Stimulated activated CD4-positive, alpha-beta T cell treated with anti-CD3 and anti-CD28 coated beads, Interleukin-12 subunit alpha, Interleukin-12 subunit beta, amount 100 ng/mL, for 24 hours (primary cell): ENCODE results near the gene FXYD5.
"Not testable (repeated sequence)": the region's sequence is repeated elsewhere in the genome, so short reads cannot be mapped to it uniquely, and the experiment has no call there.

ENCODE experiments used
- DNase-seq, 2 experiments: peaks; one replicate each; pipeline ENCODE4 v3.0.0-alpha.2; 2020; ENCODE audit warnings: low read depth in 2 of 2

Gene FXYD5

DNA sequence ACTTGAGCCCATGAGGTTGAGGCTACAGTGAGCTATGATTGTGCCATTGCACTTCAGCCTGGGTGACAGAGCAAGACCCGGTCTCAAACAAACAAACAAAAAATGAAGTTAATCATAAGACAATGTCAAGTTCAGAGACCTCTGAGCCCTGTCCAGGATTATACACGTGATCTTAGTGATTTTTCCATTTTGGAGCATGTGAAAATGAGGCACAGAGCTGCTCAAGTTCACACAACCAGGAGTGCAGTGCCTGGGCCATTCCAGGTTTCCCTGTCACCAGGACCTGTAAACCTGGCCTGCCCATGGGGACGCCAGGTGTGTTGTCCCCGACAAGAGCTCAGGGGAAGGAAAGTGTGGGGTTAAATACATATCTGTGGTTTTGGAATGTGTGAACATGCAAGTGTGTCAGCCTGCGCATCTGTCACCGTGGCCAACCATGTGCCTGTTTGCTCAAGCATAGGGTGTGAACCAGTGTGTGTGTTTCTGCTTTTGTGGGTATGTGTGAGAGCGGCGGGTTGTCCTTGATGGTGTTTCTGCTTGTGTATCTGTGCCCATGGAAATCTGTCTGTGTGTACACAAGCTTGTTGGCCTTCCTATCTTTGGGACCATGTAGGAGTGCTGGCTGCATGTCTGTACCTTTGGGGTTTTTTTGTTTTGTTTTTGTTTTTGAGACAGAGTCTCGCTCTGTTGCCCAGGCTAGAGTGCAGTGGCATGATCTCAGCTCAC lies 17.4 kb upstream of the FXYD5 start:
- no peak for DNase-seq

DNA sequence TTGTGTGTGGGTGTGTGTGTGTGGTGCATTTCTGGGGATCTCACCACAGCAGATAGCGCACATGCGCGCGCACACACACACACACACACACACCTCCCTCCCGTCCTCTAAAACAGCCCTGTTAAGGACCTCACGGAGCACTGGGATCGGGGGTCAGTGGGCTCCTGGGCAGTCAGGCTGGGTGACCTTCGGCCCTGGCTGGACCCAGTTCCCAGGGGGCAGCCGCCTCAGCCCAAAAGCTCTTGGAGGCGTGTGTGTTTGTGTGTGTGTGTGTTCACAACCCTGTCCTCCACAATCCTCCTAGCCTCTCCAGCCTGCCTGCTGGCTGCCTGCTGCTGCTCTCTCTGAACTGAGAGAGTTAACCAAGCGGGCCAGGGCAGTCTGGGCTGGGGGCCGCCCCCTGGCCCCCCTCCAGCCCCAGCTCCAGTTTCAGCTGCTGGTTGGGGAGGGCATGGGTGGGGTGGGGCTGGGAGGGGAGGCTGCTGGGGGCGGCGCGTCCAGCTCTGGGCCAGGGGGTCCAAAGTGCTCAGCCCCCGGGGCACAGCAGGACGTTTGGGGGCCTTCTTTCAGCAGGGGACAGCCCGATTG lies 16.1 kb upstream of the FXYD5 start, which contains the start of gene FXYD1:
FXYD1 (plus strand) TSS at position 520 of the 588 bp plus-strand sequence. CDS start 1,256 bp downstream, outside the sequence.
- no peak for DNase-seq

DNA sequence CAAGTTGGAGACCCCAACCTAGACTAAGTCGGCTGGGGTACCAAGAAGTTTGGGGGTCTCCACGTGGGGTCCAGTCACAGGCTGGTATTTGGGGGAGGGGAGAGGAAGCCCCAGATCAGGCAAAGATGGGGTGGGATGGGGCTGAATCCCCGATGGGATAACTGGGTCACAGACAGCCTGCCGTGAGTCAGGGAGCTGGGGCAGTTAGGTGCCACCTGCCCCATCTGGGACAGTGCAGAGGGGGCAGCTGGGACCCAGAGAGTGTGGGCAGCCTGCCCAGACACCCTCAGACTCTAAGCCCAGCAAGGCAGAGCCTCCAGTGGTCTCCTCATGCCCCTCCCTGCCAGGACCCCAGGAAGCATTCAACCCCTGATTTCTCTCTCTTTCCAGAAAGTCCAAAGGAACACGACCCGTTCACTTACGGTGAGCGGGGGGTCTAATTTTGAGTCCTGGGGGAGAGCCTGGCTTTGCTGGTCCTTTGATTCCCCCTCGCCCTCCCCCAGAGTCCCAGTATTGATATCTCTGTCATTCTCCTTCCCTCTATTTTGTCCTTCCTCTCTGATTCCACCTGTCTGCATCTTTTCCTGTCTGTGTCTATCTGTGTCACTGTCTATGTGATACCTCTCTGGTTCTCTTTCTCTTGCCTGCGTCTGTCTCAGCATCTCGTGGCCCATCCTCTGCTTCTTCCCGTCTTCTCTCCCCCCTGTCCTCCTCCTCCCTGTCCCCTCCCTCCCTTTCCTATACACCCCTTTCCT lies 14.2 kb upstream of the FXYD5 start:
- DNase-seq, result no peak

DNA sequence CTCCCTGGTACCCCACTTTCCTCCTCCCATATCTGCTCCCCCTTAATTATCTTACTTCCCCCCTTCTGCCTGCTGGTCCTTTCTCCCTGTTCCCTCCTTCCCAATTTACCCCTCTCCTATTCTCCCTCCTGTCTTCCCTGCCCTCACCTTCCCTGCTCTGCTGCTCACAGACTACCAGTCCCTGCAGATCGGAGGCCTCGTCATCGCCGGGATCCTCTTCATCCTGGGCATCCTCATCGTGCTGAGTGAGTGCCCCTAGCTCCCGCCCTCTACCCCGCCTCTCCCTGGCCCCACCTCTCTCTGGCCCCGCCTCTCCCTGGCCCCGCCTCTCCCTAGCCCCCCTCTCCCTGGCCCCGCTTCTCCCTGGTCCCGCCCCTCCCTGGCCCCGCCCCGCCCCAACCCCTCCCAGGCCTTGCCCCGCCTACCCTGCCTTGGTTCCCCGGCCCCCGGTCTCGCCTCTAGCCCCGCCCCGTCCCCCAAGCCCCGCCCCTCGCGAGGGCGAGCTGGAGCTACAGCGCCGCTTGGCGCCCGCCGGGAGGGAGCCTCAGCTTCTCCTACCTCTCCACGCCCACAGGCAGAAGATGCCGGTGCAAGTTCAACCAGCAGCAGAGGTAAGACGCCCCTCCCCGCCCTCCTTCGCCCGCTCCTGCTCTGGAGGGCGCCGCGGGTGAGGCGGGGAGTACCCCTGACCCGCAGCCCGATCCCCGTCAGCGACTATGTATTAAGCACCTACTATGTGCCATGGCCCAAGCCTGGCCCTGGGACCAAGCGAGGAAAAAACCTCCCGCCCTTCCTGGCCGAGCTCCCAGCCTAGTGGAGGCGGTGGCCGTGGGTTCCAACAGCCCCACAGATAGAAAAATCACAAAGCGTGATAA lies 13.3 kb upstream of the FXYD5 start:
- DNase-seq, result peak; percentile 92 to 99

DNA sequence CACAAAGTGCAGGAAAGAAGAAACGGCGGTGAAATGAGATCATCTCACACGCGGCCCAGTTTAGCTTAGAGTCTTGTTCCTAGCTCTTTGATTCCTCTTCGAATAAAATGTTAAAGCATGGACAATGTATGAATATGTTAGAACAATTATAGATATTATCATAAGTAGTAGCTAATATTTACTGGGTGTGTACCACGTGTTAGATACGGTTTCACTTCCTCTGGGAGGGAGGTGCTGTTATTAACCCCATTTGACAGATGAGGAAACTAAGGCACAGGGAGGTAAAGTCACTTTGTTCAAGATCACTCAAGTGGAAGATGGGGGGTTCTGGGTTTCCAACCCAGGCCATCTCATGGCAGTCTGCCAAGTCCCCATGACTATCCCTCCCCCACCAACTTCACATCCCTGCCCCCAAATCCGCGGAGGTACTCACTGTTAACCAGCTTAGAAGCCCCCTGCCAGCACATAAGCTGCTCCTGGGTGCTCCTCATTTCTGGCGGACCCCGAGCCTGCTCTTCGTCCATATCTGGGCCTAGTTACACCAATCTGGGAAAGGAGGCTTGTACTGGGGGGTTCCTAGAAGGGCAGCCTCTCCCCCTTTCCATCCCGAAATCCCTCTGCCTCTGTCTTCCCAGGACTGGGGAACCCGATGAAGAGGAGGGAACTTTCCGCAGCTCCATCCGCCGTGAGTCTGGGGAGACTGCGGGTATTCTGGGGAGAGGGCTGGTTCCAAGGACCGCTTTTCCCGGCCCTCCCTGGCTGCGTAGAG lies 12.5 kb upstream of the FXYD5 start:
- DNase-seq, result no peak

DNA sequence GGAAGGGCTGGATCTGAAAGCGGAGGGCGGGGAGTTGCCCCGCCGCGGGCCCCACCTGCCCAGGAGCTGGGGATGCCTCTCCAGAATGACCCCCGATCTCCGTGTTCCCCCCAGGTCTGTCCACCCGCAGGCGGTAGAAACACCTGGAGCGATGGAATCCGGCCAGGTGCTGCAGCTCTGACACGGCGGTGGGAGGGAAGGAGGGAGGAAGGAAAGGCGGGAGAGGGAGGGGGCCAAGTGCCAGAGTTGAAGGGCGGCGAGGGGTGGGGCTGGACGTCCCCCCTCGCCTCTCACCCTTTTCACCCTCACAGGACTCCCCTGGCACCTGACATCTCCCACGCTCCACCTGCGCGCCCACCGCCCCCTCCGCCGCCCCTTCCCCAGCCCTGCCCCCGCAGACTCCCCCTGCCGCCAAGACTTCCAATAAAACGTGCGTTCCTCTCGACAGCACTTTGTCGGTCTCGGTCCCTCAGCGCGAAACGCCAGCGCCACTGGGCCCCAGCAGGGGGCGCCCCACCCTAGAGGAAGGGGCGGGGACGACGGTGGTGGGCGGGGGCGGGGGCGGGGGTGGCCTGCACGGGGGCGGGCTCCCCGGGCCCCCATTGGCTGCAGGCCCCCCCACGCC lies 11.8 kb upstream of the FXYD5 start:
- DNase-seq, result peak; percentile 38 to 63

DNA sequence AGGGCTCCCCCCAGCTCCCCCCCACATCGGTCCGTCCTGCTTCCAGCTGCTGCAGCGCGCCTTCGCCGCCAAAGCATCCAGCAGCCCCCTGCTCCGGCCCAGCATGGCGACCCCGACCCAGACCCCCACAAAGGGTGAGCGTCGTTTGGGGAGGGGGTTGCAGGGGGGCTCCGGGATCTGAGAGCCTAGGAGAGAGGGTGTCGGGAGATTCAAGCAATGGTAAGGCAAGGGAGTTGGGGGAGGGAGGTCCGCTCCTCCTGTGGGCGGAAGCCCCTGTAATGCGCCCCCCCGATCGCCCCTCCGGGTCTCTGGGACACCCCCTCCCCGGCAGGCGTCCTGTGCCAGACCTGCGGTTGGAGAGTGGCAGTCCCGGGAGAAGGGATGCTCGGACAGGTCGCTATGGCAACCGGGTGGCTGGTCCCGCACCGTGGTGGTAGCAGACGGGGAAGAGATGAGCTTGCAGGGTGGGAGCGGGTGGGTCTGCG lies 11.3 kb upstream of the FXYD5 start, which contains the start of gene FXYD7:
FXYD7 (plus strand) TSS at position 25 of the 485 bp plus-strand sequence; CDS start at position 104, 79 bp downstream.
- DNase-seq, result no peak

DNA sequence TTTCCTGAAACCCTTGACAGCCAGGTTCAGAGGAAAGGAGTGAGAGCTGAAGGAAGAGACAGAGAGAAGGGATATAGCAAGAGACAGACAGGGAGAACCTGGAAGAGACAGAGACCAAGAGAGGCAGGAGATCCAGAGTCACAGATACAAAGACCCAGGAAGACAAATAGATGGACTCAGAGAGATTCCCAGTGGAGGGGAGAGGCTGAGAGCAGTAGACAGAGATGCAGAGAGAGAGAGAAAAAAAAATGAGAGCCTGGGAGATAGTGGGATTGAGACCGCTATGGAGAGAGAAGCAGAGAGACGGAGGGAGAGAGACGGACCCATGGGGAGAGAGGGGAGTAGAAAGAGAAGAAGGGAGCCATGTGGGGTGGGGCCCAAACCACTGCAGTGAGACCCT lies 10.7 kb upstream of the FXYD5 start:
- DNase-seq, result no peak

DNA sequence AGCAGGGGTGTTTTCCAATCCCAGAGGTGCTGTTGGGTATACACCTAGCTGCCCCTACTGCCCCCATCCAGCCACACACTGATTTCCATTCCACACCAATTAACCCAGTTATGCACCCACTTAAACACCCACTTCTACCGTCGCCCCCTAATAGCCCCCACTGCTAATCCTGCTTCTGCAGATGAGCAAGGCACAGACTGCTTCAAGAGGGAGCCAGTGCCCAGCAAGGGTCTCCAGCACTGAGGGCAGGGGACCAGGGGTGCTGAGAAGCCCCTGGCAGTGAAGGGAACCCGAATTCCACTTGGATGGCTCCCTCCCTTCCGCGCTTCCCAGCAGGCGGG lies 10.3 kb upstream of the FXYD5 start:
- DNase-seq, result no peak

DNA sequence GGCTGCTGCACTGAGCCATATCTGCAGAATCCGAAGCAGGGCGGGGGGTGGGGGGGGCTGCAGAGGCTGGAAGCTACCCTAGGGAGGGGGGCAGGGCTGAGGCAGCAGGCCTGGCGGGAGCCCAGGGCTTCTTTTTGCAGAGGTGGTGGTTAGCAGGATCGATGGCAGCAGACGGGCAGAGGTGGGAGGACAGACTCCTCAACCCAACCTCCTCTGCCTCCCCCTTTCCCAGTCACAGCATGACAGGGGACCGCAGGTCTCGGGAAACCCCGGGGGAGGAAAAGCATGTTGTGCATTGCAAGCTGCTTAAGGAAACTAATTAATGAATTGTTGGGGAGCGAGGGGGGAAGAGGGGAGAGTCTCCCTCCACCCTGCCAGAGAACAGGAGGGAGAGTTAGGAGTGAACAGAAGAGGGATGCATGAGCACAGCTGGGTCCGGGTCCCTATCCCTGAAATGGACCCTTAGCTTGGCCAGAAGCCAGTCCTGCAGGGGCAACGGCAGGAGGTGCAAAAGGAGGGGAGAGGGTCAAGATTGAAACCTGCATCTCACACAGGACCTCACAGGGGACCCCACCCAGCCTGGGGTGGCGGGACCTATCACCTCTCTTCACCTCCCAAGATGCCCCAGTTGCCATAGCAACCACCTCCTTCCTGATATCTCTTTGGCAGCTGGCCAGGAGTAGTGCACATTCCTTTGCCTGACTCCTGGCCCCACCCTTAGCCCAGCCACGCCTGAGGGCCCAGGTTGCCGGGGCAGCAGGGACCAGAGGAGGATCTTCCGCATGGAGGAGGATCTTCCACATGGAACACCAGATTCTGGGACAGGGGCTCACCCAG lies 9.7 kb upstream of the FXYD5 start:
- no peak for DNase-seq

DNA sequence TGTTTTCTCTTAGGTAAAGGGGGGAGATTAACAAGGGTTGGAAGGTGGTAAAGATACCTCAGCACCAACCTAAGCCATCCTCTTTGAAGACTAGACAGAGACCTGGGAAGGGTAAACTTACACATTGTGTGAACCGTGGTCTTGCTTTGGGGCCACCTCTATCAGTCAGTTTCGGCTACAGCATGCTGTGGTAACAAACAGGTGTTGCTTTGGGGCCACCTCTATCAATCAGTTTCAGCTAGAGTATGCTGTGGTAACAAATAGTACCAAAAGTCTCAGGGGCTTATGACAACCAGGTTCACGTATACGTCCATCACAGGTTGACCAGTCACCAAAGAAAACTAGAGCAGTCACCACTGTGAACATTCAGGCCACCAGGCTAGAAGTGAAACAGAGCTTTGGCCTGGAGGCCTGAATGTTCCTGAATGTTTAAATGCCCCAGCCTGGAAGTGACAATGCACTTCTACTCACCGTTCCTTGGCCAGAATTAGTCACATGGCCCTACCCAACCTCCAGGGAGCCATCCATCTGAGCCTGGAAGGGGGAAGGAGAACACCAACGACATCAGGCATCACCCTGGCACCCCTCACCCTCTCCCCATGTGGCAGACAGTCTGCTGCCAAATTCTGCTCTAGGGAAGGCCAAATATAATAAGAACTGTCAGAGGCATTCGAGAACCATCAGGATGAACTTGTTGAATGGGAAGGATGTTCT lies 7.6 kb upstream of the FXYD5 start:
- DNase-seq, result no peak

DNA sequence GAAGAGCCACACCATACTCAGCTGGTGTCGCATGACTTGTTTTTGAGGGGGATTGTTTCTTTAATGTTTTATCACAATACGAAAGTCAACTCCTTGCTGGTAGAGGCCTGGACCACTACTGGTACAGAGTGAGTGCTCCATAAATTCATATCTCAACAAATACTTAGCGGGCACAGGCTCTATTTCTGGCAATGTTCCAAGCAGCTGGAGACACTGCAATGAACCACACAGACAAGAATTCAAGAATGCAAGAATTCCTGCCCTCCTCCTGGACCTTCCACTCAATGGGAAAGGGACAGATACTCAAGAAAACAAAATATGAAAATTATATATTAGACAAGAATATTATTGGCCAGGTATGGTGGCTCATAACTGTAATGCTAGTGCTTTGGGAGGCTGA lies 5.1 kb upstream of the FXYD5 start:
- DNase-seq, result no peak

DNA sequence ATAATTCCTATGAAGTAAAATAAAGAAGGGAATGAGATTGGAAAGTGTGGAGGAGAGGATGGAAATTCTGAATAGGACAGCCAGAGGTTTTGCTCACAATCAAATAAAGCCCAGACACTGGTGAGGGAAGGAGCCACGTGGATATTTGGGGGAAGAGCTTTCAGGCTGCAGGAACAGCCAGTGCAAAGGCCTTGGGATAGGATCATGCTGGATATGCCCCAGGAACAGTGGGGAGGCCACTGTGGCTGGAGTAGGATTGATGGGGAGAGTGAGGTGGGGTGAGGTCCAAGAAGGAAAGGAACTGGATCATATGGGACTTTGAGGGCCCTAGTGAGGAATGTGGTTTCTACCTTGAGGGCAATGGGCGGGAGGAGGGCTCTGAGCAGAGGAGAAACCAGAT lies 4.1 kb upstream of the FXYD5 start:
- DNase-seq, result no peak

DNA sequence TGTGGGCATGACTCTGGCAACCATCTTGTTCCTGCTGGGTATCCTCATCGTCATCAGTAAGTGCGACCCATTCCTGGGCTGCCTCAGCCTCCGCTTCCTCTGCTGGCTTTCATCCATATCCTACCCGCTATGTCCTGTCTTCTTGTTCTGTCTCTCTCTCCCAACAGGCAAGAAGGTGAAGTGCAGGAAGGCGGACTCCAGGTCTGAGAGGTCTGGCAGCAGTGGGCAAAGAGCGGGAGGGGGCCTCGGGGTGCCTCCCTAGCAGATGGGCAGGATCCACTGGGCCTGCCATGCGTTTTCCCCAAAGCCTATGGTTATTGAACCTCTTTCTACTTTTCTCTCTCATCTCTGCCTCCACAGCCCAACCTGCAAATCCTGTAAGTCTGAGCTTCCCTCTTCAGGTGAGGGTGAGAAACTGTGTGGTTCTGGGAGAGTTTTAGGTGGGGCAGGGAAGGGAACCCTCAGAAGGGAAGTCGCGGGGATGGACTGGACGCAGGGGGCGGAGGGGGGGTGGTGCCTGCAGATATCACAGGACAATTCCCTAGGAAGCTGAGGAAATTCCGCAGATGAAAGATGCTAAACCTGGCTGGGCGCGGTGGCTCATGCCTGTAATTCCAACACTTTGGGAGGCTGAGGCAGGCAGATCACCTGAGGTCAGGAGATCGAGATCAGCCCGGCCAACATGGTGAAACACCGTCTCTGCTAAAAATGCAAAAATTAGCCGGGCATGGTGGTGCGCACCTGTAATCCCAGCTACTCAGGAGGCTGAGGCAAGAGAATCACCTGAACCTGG lies 3.1 kb upstream of the FXYD5 start:
- no peak for DNase-seq

DNA sequence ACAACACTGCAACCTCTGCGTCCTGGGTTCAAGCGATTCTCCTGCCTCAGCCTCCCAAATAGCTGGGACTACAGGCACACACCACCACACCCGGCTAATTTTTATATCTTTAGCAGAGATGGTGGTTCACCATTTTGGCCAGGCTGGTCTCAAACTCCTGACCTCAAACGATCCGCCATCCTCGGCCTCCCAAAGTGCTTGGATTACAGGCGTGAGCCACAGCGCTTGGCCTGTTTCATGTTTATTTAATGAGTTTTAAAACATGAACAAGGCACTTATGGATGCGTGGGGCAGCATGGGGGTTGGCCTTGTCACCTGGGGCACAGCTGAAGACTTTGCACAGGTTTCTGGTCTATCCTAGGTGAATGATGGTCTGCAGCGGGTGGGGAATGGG lies 1.4 kb upstream of the FXYD5 start:
- DNase-seq, result not testable (repeated sequence)

DNA sequence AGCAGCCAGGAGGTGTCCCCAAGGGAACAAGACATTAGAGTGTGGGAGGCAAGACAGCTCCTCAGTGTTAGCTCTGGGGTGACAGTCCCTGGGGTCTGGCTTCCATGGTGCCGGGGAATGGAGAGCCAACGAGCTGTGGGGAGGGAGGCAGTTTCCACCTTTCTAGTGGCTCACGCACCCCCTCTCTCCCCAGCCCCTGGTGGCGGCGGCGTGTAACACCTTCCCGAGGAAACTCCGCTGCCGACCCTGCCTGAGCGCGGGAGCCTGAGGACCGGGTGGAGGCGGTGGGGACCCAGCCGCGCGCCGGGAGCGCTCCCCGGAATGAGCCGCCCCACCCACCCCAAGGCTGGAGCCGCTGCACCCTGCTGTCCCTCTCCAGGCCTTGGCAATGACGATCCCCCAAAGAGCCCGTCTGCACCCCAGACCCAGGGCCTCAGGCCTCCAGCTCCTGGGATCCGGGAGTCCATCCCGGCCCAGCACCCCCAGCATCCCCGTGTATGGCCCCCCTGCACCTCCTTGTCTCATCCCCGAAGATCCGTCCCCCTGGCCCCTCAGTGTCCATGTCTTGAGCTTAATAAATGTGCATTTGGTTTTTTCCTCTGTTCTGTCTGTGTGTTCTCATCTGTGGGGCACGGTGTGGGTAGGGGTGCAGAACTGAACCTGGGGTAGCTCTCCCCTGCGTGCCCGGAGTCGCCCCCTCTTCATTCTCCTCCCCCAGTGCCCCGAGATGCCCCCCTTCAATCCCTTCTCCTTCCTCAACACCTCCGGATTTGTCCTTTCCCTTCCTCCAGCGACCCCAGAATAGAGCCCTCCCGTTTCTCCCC lies 622 bp upstream of the FXYD5 start:
- DNase-seq, result peak; percentile 61 to 77

DNA sequence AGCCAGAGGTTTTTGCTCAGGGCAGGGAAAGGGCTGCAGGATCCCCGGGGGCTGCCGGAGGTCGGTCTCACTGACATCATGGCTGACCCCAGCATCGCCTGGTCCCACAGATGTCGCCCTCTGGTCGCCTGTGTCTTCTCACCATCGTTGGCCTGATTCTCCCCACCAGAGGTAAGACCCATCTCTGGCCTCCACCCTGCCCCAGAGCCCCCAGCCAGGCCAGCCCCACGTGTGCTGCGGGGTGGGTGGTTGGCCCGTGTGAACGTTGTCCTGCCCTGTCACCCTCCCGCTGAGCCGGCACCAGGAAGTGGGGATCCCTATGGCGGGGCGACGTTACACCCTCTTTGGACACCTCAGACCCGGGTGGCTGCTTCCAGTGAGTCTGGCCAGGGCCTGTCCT lies 906 bp downstream of the FXYD5 start:
- DNase-seq, result peak; percentile 24 to 36
